ENCODE results near the gene TSPAN19.

Gene TSPAN19

DNA sequence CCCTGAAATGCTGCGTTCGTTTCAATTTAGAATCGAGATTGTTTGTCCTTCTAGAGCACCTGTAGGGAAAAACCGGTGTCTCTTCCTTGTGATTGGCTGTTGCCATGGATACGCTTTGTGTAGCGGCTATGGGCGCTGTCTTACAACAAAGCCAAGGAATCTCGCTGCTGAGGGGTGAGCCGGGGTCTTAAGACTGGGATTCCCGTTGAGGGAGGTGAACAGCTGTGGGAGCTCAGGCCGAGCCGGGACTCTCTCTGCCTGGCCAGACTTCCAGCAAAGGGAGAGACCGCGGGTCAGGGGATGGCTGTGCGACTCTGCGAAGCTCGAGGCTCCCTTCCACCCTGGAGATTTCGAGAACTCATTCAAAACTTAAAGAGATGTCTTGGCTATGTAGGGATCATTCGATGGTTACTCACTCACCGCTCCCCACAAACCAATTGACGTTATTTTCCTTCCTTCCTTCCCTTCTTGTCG is at the start of gene TSPAN19, which contains the start of gene LRRIQ1:
Gene TSPAN19, minus strand, starts transcription at position 44 of the 474 bp plus-strand sequence. CDS start 6,331 bp downstream, outside the sequence.
Gene LRRIQ1, plus strand, starts transcription at position 118 of the 474 bp plus-strand sequence. CDS start 1,826 bp downstream, outside the sequence.
- DNase-seq (ENCODE audit: low read depth): no peak
- no peak within 1 kb of the TSS for H3K4me3 ChIP-seq (ENCODE audit: low read depth, low read length)
- TF ChIP-seq, protein P1, sequence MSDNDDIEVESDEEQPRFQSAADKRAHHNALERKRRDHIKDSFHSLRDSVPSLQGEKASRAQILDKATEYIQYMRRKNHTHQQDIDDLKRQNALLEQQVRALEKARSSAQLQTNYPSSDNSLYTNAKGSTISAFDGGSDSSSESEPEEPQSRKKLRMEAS (IDR thresholded peaks at IDR 0.05; ENCODE audit: low read depth, low read length): no peak
- TF ChIP-seq, protein P2, sequence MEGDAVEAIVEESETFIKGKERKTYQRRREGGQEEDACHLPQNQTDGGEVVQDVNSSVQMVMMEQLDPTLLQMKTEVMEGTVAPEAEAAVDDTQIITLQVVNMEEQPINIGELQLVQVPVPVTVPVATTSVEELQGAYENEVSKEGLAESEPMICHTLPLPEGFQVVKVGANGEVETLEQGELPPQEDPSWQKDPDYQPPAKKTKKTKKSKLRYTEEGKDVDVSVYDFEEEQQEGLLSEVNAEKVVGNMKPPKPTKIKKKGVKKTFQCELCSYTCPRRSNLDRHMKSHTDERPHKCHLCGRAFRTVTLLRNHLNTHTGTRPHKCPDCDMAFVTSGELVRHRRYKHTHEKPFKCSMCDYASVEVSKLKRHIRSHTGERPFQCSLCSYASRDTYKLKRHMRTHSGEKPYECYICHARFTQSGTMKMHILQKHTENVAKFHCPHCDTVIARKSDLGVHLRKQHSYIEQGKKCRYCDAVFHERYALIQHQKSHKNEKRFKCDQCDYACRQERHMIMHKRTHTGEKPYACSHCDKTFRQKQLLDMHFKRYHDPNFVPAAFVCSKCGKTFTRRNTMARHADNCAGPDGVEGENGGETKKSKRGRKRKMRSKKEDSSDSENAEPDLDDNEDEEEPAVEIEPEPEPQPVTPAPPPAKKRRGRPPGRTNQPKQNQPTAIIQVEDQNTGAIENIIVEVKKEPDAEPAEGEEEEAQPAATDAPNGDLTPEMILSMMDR (IDR thresholded peaks at IDR 0.05; ENCODE audit: low read depth, low read length): no peak
- TF ChIP-seq POLR2A (IDR thresholded peaks at IDR 0.05; ENCODE audit: extremely low read depth, insufficient read length) (no peak), MYC (IDR thresholded peaks at IDR 0.05; ENCODE audit: low read depth, low read length) (no peak)

DNA sequence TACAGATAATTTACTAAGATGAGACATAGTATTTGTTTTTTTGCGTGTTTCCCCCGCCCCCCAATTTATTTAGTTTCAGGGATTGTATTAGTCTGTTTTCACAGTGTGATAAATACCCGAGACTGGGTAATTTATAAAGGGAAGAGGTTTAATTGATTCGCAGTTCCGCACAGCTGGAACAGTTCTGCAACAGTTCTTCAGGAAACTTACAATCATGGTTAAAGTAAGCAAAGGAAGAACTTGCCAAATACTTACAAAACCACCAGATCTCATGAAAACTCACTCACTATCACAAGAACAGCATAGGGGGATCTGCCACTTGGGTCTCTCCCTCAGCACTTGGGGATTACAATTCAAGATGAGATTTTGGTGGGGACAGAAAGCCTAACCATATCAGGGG is 49.0 kb upstream of the TSPAN19 start:
- H3K4me3 ChIP-seq (ENCODE audit: low read depth, low read length): no peak overlapping the region
- DNase-seq (ENCODE audit: low read depth): no peak
- TF ChIP-seq, protein P1 (IDR thresholded peaks at IDR 0.05; ENCODE audit: low read depth, low read length): no peak
- TF ChIP-seq MYC (IDR thresholded peaks at IDR 0.05; ENCODE audit: low read depth, low read length) (no peak), POLR2A (IDR thresholded peaks at IDR 0.05; ENCODE audit: extremely low read depth, insufficient read length) (no peak)
- TF ChIP-seq, protein P2 (IDR thresholded peaks at IDR 0.05; ENCODE audit: low read depth, low read length): no peak

DNA sequence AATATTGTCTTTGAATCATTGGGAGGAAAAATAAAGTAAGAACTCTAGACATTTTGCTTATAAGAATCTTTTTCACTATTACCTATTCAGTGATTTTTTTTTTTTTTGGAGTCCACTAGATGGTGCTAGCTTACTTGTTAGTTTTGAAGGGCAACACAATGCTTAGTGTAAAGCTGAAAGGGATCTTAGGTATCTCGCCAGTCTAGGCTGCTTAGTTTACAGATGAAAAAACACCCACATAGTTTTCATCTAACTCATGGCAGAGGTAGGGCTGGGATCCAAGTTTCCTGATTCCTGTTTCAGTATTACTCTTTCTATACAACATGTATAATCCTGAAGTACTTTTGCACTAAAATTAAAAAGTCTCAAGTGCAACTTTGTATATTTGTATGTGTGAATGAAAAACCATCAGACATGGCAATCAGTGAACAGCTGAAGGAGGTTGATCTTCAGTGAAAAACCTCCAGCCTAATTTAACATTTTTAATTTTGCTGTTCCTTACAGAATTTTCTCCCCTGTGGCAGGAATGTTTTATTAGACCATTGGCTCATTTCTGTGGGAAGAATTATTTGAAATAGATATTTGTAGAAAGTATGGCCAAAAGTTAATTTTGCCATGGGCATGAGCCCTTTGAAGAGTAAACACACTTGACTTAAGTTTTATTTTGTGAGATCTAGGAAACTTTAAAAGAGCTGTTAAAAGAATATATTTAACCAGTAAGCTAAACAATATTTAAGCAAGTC is 40.8 kb upstream of the TSPAN19 start:
- no peak overlapping the region for H3K4me3 ChIP-seq (ENCODE audit: low read depth, low read length)
- TF ChIP-seq POLR2A (IDR thresholded peaks at IDR 0.05; ENCODE audit: extremely low read depth, insufficient read length): no peak
- TF ChIP-seq, protein P1 (IDR thresholded peaks at IDR 0.05; ENCODE audit: low read depth, low read length): no peak
- TF ChIP-seq, protein P2 (IDR thresholded peaks at IDR 0.05; ENCODE audit: low read depth, low read length): peak; percentile 44
- DNase-seq (ENCODE audit: low read depth): peak; percentile 59

DNA sequence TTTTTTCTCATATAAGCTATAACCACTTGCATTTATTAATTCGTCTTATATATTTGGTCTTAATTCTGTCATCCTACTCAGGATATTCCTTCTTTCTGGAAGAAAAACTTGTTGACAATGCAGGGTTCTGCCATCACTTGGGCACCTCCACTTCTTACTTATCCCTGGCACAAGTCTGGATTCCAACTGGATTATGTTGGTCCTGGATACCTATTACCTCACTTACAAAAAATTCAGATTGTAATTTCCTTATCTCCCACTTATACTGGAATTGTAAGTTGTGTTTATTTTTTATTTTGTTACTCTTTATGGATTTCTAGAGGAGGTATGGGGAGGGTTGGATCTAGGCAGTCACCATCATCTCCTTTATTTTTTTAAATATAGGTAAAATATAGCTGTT is 36.7 kb upstream of the TSPAN19 start:
- DNase-seq (ENCODE audit: low read depth): no peak
- TF ChIP-seq, protein P2 (IDR thresholded peaks at IDR 0.05; ENCODE audit: low read depth, low read length): no peak
- TF ChIP-seq, protein P1 (IDR thresholded peaks at IDR 0.05; ENCODE audit: low read depth, low read length): no peak
- no peak for TF ChIP-seq POLR2A (IDR thresholded peaks at IDR 0.05; ENCODE audit: extremely low read depth, insufficient read length)
- H3K4me3 ChIP-seq (ENCODE audit: low read depth, low read length): no peak overlapping the region

DNA sequence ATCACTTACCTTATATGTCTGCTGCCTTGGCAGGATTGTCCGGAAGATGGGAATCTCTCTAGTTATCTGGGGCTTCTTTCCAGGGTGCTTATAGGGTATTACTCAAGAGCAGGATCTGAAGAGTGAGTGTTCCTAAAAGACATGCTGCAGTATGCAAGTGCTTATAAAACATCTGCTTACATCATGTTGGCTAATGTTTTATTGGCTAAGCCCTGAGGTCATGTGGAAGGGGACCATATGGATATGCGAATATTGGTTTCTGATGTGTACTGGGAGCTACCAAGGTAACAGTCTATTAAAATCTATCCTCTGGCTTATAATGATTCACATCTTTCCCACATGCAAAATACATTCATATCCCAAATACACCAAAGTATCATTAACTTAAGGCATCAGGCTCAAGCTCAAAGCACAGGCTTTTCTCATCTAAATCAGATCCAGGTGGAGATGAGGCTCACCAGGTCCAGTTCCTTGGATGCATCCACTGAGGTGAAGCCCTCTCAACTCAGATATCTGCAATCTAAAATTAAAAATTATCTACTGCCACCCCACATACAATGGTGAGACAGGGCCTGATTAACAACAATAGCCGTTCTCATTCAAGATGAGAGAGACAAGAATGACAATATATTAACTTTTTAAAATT is 29.9 kb upstream of the TSPAN19 start:
- TF ChIP-seq POLR2A (IDR thresholded peaks at IDR 0.05; ENCODE audit: extremely low read depth, insufficient read length) (no peak), MYC (IDR thresholded peaks at IDR 0.05; ENCODE audit: low read depth, low read length) (no peak)
- TF ChIP-seq, protein P2 (IDR thresholded peaks at IDR 0.05; ENCODE audit: low read depth, low read length): no peak
- no peak for DNase-seq (ENCODE audit: low read depth)
- no peak overlapping the region for H3K4me3 ChIP-seq (ENCODE audit: low read depth, low read length)
